Right lobe of liver (tissue), 6 donors: Measurements from ENCODE around the gene BARHL1. TPM values are rescaled to one million over a fixed set of nuclear protein-coding genes. Genes with fewer than 3 reads are reported as not detected.

Experiments
- ATAC-seq, 4 donors: fragments of 200-7000 bp; cut with Tn5 transposase; one replicate each; pipeline ENCODE4 v1.9.1; 2020; ENCODE audit warnings: mild to moderate bottlenecking in 4 of 4, moderate library complexity in 4 of 4
- DNase-seq, 3 donors: peaks; one replicate each; pipeline ENCODE4 v3.0.0-alpha.2; 2020
- H3K27ac ChIP-seq, 3 donors: fragments of 200-600 bp; one replicate each; pipeline ENCODE4 v1.8.0; 2022
- H3K27me3 ChIP-seq, 2 donors: fragments of 200-600 bp; one replicate each; pipeline ENCODE4 v1.8.0; 2022
- H3K36me3 ChIP-seq, 4 donors: fragments of 200-600 bp; sonication (generic) in 1 of 4; one replicate each; pipeline versions ENCODE4 v1.5.1 to v1.8.0; 2017 to 2022; ENCODE audit warnings: control low read depth in 1 of 4
- H3K4me1 ChIP-seq, 4 donors: fragments of 200-600 bp; sonication (generic) in 1 of 4; one replicate each; pipeline versions ENCODE4 v1.5.1 to v1.8.0; 2017 to 2022; ENCODE audit warnings: control low read depth in 1 of 4
- H3K4me3 ChIP-seq, 3 donors: fragments of 200-600 bp; one replicate each; pipeline ENCODE4 v1.8.0; 2022
- H3K9me3 ChIP-seq, 4 donors: fragments of 200-600 bp; sonication (generic) in 1 of 4; one replicate each; pipeline versions ENCODE4 v1.5.1 to v1.8.0; 2017 to 2022; ENCODE audit warnings: control low read depth in 1 of 4
- CTCF ChIP-seq, 4 donors: fragments of 200-600 bp in 3 of 4; fragments of 450-650 bp in 1 of 4; IDR thresholded peaks; one replicate each; pipeline versions ENCODE4 v1.5.1 to v1.8.0; 2016 to 2022; ENCODE audit warnings: antibody characterized with exemption in 4 of 4, mild to moderate bottlenecking in 2 of 4
- POLR2A ChIP-seq: fragments of 450-650 bp; IDR thresholded peaks from one replicate; pipeline ENCODE4 v1.6.1; 2017; ENCODE audit warnings: antibody characterized with exemption, mild to moderate bottlenecking
- WGBS: methylation state at CpG from one replicate; pipeline ENCODE4 v1.1.6; 2018; ENCODE audit warnings: low coverage, low lambda C conversion rate; ENCODE audit not compliant: insufficient coverage; ENCODE audit errors: missing lambda C conversion rate; 5-methylcytosine and 5-hydroxymethylcytosine counted together
- intact Hi-C, 2 donors: fragments of 100-400 bp; cut with DNase I; formaldehyde crosslinking; loops; one replicate each; pipeline versions ENCODE4 v1.11.2 to v1.14.1; 2022
- total RNA-seq, 6 experiments: library from RNA; depleted of rRNA in 2 of 6; stranded (reverse); fragments of >200 nt in 2 of 6; fragmentation: NEBNext Ultra II Directional in 3 of 6; extraction: Animal tissue kit (Norgen Biotek cat#: 25700) in 3 of 6; gene quantifications; one replicate each; pipeline versions ENCODE4 v1.1.0 to v1.2.4, GENCODE V29; 2016 to 2023
- donor health status: DM: no; HTN: yes; CAD: no.
- donor health status: DM: no; HTN: no; CAD: no.
- donor health status: DM: no; HTN: no; CAD: no.
- donor health status: DM: no; HTN: yes; CAD: no.
- donor health status: DM: no; HTN: yes; CAD: no.

Gene BARHL1
- total RNA-seq, 6 experiments from 2014 or later = not detected

GRCh38 chr9:132547052-132547431 is 35.4 kb upstream of the BARHL1 start:
- no peaks in the 10 kb centered on the region for H3K36me3 ChIP-seq
- ATAC-seq = no peak
- intact Hi-C loops = no loop called here
- no CpG with 5 or more reads among the region's 7 CpGs for WGBS
- H3K27ac ChIP-seq = no peak overlapping the region
- TF ChIP-seq CTCF (IDR thresholded peaks at IDR 0.05) (no peak), POLR2A (no peak)
- H3K9me3 ChIP-seq = no peaks in the 10 kb centered on the region
- no peaks in the 10 kb centered on the region for H3K4me1 ChIP-seq
- no peaks in the 10 kb centered on the region for H3K27me3 ChIP-seq
- no peak for DNase-seq
- H3K4me3 ChIP-seq = no peak overlapping the region

- Histone ChIP-seq H3K27me3 (no peaks in the 10 kb centered on the region), H3K27ac (no peak overlapping the region), H3K4me3 (no peak overlapping the region), H3K36me3 (no peaks in the 10 kb centered on the region), H3K4me1 (no peaks in the 10 kb centered on the region), H3K9me3 (no peaks in the 10 kb centered on the region)
- no peak for DNase-seq
- 100% methylated on average over 2 of the region's 13 CpGs for WGBS
- intact Hi-C loops = no loop called here
- no peak for ATAC-seq
- TF ChIP-seq CTCF (IDR thresholded peaks at IDR 0.05) = no peak
- no peak for TF ChIP-seq POLR2A
Observed at GRCh38 chr9:132547436-132547835, 35.0 kb upstream of the BARHL1 start.

- no peak overlapping the region for H3K27ac ChIP-seq
- H3K9me3 ChIP-seq = no peaks in the 10 kb centered on the region
- DNase-seq (no peak), ATAC-seq (peak in 1 of 4 donors; percentile 33)
- H3K4me1 ChIP-seq = no peaks in the 10 kb centered on the region
- WGBS = 48% methylated on average over 14 of the region's 21 CpGs
- no peaks in the 10 kb centered on the region for H3K27me3 ChIP-seq
- no peaks in the 10 kb centered on the region for H3K36me3 ChIP-seq
- no peak for TF ChIP-seq CTCF (IDR thresholded peaks at IDR 0.05)
- TF ChIP-seq POLR2A = no peak
- no peak overlapping the region for H3K4me3 ChIP-seq
- intact Hi-C loops = no loop called here
Observed at GRCh38 chr9:132547976-132548730, 34.3 kb upstream of the BARHL1 start.

GRCh38 chr9:132548751-132549640 is 33.4 kb upstream of the BARHL1 start:
- intact Hi-C loops = no loop called here
- Histone ChIP-seq H3K27ac (no peak overlapping the region), H3K27me3 (no peaks in the 10 kb centered on the region), H3K4me1 (no peaks in the 10 kb centered on the region), H3K36me3 (no peaks in the 10 kb centered on the region), H3K9me3 (no peaks in the 10 kb centered on the region), H3K4me3 (no peak overlapping the region)
- TF ChIP-seq CTCF (IDR thresholded peaks at IDR 0.05) (no peak), POLR2A (no peak)
- ATAC-seq (no peak), DNase-seq (no peak)
- 59% methylated on average over 17 of the region's 17 CpGs for WGBS
